Activated T-cell treated with anti-CD3 and anti-CD28 coated beads for 1 hour (primary cell): ENCODE data around the gene PRSS27.

Experiments
- DNase-seq: peaks from one replicate; pipeline ENCODE4 v3.0.0-alpha.2; 2020; ENCODE audit warnings: low read depth

PRSS27 gene

GRCh38 chr16:2751577-2752034 lies 31.6 kb upstream of the PRSS27 start:
- DNase-seq: no peak

GRCh38 chr16:2749936-2750335 lies 29.9 kb upstream of the PRSS27 start:
- DNase-seq: no peak

GRCh38 chr16:2749476-2749875 lies 29.5 kb upstream of the PRSS27 start:
- no peak for DNase-seq

- no peak for DNase-seq
Observed at GRCh38 chr16:2748757-2749455, 28.9 kb upstream of the PRSS27 start.

- no peak for DNase-seq
Observed at GRCh38 chr16:2745961-2746360, 25.9 kb upstream of the PRSS27 start.

- no peak for DNase-seq
Observed at GRCh38 chr16:2745116-2745890, 25.3 kb upstream of the PRSS27 start.

GRCh38 chr16:2744711-2745110 lies 24.7 kb upstream of the PRSS27 start:
- DNase-seq: no peak

- no peak for DNase-seq
Observed at GRCh38 chr16:2743007-2743810, 23.2 kb upstream of the PRSS27 start.

GRCh38 chr16:2742323-2743006 lies 22.4 kb upstream of the PRSS27 start:
- DNase-seq: no peak

- DNase-seq: no peak
Observed at GRCh38 chr16:2741168-2741567, 21.1 kb upstream of the PRSS27 start.

- DNase-seq: no peak
Observed at GRCh38 chr16:2740476-2740875, 20.5 kb upstream of the PRSS27 start.

- DNase-seq: no peak
Observed at GRCh38 chr16:2739625-2740430, 19.8 kb upstream of the PRSS27 start.

GRCh38 chr16:2738615-2739014 lies 18.6 kb upstream of the PRSS27 start:
- no peak for DNase-seq

- DNase-seq: no peak
Observed at GRCh38 chr16:2737895-2738418, 17.9 kb upstream of the PRSS27 start.

GRCh38 chr16:2737238-2737605 lies 17.2 kb upstream of the PRSS27 start:
- DNase-seq: no peak

GRCh38 chr16:2736476-2737237 lies 16.6 kb upstream of the PRSS27 start:
- DNase-seq: no peak

- no peak for DNase-seq
Observed at GRCh38 chr16:2734844-2735515, 15.0 kb upstream of the PRSS27 start.

- DNase-seq: no peak
Observed at GRCh38 chr16:2728034-2728433, 8.0 kb upstream of the PRSS27 start.

GRCh38 chr16:2726923-2727322 lies 6.9 kb upstream of the PRSS27 start:
- DNase-seq: no peak
